ENCODE measurements around the gene CISTR.
A peak's percentile ranks its signal among the peaks of the same experiment; 100 is the strongest.

CISTR gene

DNA sequence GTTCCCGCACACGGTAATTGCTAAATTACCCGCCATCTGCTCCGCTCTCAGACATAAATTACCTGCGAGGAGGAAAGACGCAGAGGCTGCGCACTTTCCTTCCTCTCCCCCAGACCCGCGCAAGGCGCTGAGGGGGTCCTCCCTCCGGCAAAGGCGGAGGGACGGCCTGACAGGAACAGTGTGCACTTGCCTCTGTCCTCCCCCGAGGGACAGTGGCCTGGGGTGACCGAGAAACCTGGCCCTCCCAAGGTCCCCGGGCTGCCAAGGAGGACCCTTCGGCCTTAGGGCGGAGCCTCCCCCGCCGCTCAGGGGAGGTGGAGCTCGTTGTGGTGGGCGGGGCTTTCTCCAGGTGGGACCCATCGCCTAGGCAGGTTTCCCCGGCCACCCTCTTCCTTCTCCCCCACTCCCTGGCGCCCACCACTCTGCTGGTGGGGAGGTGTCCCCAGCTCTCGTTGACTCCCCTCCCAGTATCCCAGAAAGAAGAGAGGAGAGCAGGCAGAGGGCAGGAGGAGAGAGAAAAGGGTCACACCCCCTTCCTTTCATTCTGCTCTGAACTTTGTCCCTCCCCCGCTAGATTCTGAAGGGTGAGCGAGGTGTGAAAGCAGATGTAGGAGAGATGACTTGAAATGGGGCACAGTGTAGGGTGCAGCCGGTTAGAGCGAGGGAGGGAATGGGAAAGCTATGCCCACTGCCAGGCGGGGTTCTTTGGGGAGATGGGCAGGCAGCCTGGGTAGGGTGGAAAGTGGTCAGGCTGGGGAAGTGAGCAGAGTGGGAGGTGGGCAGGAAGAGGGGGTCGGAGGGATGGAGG lies 13.2 kb downstream of the CISTR start:
- peak; percentile 40 for FAIRE-seq
- DNase-seq (ENCODE audit: insufficient read length, low spot score), result no peak
- TF ChIP-seq PAX5 (IDR thresholded peaks at IDR 0.05; ENCODE audit: insufficient read depth, low read length, severe bottlenecking) (no peak), POLR2AphosphoS5 (IDR thresholded peaks at IDR 0.05; ENCODE audit: low read depth, low read length) (no peak), POU2F2 (IDR thresholded peaks at IDR 0.05; ENCODE audit: low read depth, low read length) (no peak), TAF1 (IDR thresholded peaks at IDR 0.05; ENCODE audit: low read depth, low read length) (no peak), POLR2A (IDR thresholded peaks at IDR 0.05; ENCODE audit: low read depth, low read length) (no peak), SPI1 (IDR thresholded peaks at IDR 0.05; ENCODE audit: low read depth, low read length) (no peak)

DNA sequence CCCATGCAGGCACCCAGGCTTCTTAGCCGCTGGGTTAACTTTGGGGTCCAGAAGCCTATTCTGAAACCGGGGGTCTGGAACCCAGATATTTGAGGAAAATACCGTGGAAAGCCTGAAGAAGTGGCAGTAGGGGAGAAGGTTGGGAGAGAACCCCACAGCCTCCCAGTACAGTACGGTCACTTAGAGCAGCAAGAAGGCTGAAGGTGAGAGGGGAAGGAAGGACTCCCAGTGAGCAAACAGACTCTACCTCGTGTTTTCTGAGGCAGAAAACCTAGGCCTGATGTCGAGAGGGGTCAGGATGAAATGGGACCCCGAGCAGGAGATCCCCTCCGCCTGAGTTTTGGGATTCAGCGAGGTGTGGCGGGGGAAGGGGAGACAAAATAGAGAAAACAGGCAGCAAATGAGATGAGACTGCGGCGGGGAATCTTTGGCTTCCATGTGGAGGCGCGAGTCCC lies 13.8 kb downstream of the CISTR start:
- DNase-seq (ENCODE audit: insufficient read length, low spot score), result no peak
- TF ChIP-seq POLR2AphosphoS5 (IDR thresholded peaks at IDR 0.05; ENCODE audit: low read depth, low read length) (no peak), SPI1 (IDR thresholded peaks at IDR 0.05; ENCODE audit: low read depth, low read length) (no peak), TAF1 (IDR thresholded peaks at IDR 0.05; ENCODE audit: low read depth, low read length) (no peak), PAX5 (IDR thresholded peaks at IDR 0.05; ENCODE audit: insufficient read depth, low read length, severe bottlenecking) (no peak), POU2F2 (IDR thresholded peaks at IDR 0.05; ENCODE audit: low read depth, low read length) (no peak), POLR2A (IDR thresholded peaks at IDR 0.05; ENCODE audit: low read depth, low read length) (no peak)

DNA sequence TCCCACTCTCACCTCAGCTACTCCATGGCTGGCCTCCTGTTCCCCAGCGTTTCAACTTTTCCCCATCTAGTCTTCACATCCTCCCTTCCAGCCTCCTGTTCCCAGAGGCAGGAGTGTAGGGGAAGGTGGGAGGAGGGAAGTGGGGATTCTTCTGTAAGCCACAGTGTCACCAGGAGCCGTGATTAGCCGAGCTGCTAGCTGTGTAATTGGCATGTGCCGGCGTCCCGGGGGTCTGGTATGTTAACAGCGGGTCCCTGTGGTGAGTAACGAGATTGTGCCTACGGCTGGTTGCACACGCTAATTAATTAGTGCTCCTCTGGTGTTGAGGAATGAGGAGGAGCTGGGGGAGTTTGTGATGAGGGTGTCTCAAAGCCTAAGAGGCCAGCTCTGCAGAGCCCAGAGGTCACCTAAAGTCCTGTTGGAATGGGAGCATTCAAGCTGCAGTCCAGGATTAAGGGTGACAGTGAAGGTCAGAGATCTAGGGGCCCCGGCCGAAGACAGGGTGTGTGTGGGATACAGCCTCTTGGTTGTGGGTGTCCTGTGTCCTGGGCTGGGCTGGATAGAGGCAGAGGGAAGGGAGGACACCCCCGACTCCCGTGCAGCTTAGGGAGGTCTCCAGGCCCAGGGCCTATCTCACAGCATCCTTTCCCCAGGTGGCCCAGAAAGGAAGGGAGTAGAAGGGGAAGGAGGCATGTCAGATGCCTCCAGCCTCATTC lies 14.5 kb downstream of the CISTR start:
- FAIRE-seq (no peak), DNase-seq (ENCODE audit: insufficient read length, low spot score) (no peak)
- TF ChIP-seq POLR2AphosphoS5 (IDR thresholded peaks at IDR 0.05; ENCODE audit: low read depth, low read length), result no peak
- no peak for TF ChIP-seq POLR2A (IDR thresholded peaks at IDR 0.05; ENCODE audit: low read depth, low read length)

More for the DNA sequence above, 13.8 kb downstream of the CISTR start:
- FAIRE-seq, result no peak

DNA sequence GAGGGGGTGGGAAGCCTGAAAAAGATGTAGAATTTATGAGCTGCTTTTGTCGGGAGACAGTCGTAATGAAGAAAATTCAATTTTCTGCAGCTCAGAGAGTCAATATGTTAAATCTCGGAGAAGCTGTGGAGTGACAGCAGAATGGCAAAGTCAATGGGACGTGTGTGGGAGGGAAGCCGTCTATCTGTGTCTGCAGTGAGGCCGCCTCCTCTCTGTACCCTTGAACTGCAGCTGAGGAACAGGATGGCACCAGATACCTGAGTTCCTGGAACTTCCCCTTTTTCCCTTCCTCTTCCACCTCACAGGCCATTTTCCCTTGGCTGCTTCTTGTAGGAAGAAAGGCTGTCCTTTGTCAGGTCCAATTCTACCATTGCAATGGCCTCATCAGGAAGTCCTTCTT lies 15.2 kb downstream of the CISTR start:
- FAIRE-seq, result no peak

DNA sequence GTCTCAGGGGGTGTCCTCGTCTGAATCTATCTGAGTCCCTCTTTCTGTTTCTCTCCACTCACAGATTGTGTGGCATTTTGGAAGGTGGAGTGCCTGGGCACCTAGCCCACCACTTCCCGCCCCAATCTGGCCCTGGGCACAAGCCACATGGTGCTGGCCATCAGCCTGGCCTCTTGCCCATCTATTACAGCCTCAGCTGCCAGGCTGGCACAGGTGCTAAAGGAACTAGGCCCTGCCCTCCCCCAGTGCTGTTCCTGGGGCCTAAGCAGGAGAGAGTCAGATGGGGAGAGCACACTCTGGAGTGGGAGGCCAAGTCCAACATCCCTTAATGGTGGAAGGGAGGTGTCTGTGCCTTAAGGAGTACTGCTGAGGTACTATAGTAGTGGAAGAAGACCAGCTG lies 16.2 kb downstream of the CISTR start:
- no peak for TF ChIP-seq POU2F2 (IDR thresholded peaks at IDR 0.05; ENCODE audit: low read depth, low read length)
- no peak for TF ChIP-seq PAX5 (IDR thresholded peaks at IDR 0.05; ENCODE audit: insufficient read depth, low read length, severe bottlenecking)
- TF ChIP-seq POLR2AphosphoS5 (IDR thresholded peaks at IDR 0.05; ENCODE audit: low read depth, low read length), result no peak
- no peak for TF ChIP-seq TAF1 (IDR thresholded peaks at IDR 0.05; ENCODE audit: low read depth, low read length)
- TF ChIP-seq SPI1 (IDR thresholded peaks at IDR 0.05; ENCODE audit: low read depth, low read length), result no peak
- no peak for TF ChIP-seq POLR2A (IDR thresholded peaks at IDR 0.05; ENCODE audit: low read depth, low read length)
- DNase-seq (ENCODE audit: insufficient read length, low spot score) (no peak), FAIRE-seq (no peak)

More for the DNA sequence above, 15.2 kb downstream of the CISTR start:
- DNase-seq (ENCODE audit: insufficient read length, low spot score), result no peak
- TF ChIP-seq PAX5 (IDR thresholded peaks at IDR 0.05; ENCODE audit: insufficient read depth, low read length, severe bottlenecking) (no peak), POLR2A (IDR thresholded peaks at IDR 0.05; ENCODE audit: low read depth, low read length) (no peak), POU2F2 (IDR thresholded peaks at IDR 0.05; ENCODE audit: low read depth, low read length) (no peak), TAF1 (IDR thresholded peaks at IDR 0.05; ENCODE audit: low read depth, low read length) (no peak), POLR2AphosphoS5 (IDR thresholded peaks at IDR 0.05; ENCODE audit: low read depth, low read length) (no peak), SPI1 (IDR thresholded peaks at IDR 0.05; ENCODE audit: low read depth, low read length) (no peak)

DNA sequence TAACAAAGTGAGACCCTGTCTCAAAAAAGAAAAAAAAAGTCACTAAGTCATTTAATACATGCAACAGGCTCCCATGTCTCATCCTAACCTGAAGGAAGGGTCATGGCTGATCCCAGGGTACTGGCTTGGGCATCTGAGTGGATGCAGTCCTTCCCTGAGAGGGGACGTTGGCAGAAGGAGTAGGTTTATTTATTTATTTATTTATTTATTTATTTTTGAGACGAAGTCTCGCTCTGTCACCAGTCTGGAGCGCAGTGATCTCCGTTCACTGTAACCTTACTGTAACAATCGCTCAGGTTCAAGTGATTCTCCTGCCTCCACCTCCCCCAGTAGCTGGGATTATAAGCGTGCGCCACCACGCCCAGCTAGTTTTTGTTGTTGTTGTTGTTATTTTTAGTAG lies 17.4 kb downstream of the CISTR start:
- DNase-seq (ENCODE audit: insufficient read length, low spot score) (no peak), FAIRE-seq (no peak)
- TF ChIP-seq POU2F2 (IDR thresholded peaks at IDR 0.05; ENCODE audit: low read depth, low read length), result no peak
- no peak for TF ChIP-seq TAF1 (IDR thresholded peaks at IDR 0.05; ENCODE audit: low read depth, low read length)
- TF ChIP-seq SPI1 (IDR thresholded peaks at IDR 0.05; ENCODE audit: low read depth, low read length), result no peak
- TF ChIP-seq POLR2A (IDR thresholded peaks at IDR 0.05; ENCODE audit: low read depth, low read length), result no peak
- no peak for TF ChIP-seq PAX5 (IDR thresholded peaks at IDR 0.05; ENCODE audit: insufficient read depth, low read length, severe bottlenecking)
- no peak for TF ChIP-seq POLR2AphosphoS5 (IDR thresholded peaks at IDR 0.05; ENCODE audit: low read depth, low read length)

DNA sequence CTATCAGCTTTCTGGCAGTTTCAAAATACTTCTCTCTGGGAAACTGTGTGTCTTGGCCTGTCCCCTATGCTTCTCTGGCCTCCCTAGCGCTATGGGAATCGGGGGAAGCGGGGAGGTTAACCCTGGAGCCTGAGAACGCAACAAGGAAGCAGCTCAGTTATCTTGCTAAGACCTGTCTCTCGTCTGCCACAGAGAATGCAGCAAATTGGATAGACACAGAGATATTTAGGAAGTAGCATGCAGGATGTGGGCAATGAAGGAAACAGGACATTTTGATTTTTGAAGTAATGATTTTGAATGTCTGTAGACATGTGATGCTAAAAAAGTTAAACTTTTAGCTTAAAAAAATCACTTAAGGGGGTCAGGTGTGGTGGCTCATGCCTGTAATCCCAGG lies 18.0 kb downstream of the CISTR start:
- FAIRE-seq (no peak), DNase-seq (ENCODE audit: insufficient read length, low spot score) (no peak)
- no peak for TF ChIP-seq POU2F2 (IDR thresholded peaks at IDR 0.05; ENCODE audit: low read depth, low read length)
- TF ChIP-seq POLR2AphosphoS5 (IDR thresholded peaks at IDR 0.05; ENCODE audit: low read depth, low read length), result no peak
- no peak for TF ChIP-seq SPI1 (IDR thresholded peaks at IDR 0.05; ENCODE audit: low read depth, low read length)
- no peak for TF ChIP-seq PAX5 (IDR thresholded peaks at IDR 0.05; ENCODE audit: insufficient read depth, low read length, severe bottlenecking)
- TF ChIP-seq TAF1 (IDR thresholded peaks at IDR 0.05; ENCODE audit: low read depth, low read length), result no peak
- no peak for TF ChIP-seq POLR2A (IDR thresholded peaks at IDR 0.05; ENCODE audit: low read depth, low read length)

DNA sequence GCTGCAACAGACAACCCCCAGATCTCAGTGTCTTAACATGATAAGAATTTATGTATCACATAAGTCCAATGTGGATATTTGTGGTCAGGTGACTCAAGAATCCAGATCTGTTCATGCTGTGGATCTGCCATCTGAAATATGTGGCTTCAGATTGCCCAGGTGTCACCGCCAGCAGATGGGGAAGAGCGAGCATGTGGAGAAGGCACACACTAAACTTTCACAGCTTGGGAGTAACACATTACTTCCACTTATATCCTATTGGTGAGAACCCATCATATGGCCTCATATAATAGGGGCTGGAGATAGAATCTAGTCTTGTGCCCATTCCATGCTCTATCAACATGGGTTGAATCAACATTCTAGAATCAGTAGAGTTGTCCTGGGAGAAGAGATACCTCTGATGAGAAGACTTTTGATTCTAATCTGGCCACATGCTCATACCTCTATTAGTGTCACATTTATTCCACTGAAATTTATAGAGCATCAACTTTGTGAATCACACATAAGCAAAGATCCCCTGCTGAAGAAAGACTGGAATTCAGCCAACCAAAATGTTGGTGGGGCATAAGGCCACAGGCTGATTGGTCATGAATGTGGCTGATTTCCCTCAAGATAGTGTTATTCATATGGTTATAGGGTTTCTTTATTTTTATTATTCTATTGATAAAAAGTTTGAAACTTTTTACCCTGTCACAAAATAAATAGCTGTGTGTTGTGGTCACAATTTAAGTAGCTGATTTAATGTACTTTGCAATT lies 18.6 kb downstream of the CISTR start:
- TF ChIP-seq POLR2A (IDR thresholded peaks at IDR 0.05; ENCODE audit: low read depth, low read length) (no peak), TAF1 (IDR thresholded peaks at IDR 0.05; ENCODE audit: low read depth, low read length) (no peak), POU2F2 (IDR thresholded peaks at IDR 0.05; ENCODE audit: low read depth, low read length) (no peak), POLR2AphosphoS5 (IDR thresholded peaks at IDR 0.05; ENCODE audit: low read depth, low read length) (no peak), PAX5 (IDR thresholded peaks at IDR 0.05; ENCODE audit: insufficient read depth, low read length, severe bottlenecking) (no peak), SPI1 (IDR thresholded peaks at IDR 0.05; ENCODE audit: low read depth, low read length) (no peak)
- FAIRE-seq, result no peak
- DNase-seq (ENCODE audit: insufficient read length, low spot score), result no peak

DNA sequence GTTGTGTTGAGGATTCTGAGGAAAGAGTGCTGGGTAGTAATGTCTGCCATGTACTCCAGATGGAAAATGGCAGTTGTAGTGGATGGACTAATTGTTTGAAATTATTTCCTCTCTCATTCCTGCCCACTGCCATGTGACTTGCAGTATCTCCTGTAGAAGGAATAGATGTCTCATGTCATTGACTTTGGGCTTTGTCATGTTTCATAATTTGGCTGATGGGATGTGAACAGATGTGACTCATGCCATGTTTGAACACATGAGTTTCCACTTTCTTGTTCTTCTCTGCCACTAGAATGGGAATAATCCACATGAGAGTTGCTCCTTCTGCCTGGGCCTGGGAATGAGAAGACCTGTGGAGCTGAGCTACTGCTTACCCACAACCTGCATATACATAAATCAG lies 22.1 kb downstream of the CISTR start:
- FAIRE-seq, result no peak
- DNase-seq (ENCODE audit: insufficient read length, low spot score), result no peak
- TF ChIP-seq POU2F2 (IDR thresholded peaks at IDR 0.05; ENCODE audit: low read depth, low read length) (no peak), TAF1 (IDR thresholded peaks at IDR 0.05; ENCODE audit: low read depth, low read length) (no peak), PAX5 (IDR thresholded peaks at IDR 0.05; ENCODE audit: insufficient read depth, low read length, severe bottlenecking) (no peak), POLR2AphosphoS5 (IDR thresholded peaks at IDR 0.05; ENCODE audit: low read depth, low read length) (no peak), SPI1 (IDR thresholded peaks at IDR 0.05; ENCODE audit: low read depth, low read length) (no peak), POLR2A (IDR thresholded peaks at IDR 0.05; ENCODE audit: low read depth, low read length) (no peak)

All from GM12891 (cell line).